Tibial artery (tissue), 4 donors: ENCODE data around the gene STON1.

Experiments
- DNase-seq, 2 donors: peaks; one replicate each; pipeline ENCODE4 v3.0.0-alpha.2; 2019
- H3K27ac ChIP-seq, 2 donors: fragments of 200-600 bp; sonication (generic) in 1 of 2; 1 replicate in 1 of 2; 2 replicates in 1 of 2; pipeline ENCODE4 v1.5.1; 2018 to 2019; ENCODE audit warnings: mild to moderate bottlenecking in 1 of 2
- H3K27me3 ChIP-seq, 2 donors: fragments of 200-600 bp; sonication (generic) in 1 of 2; one replicate each; pipeline versions ENCODE4 v1.5.1 to v1.6.0; 2016 to 2019
- H3K36me3 ChIP-seq, 3 donors: fragments of 200-600 bp; sonication (generic) in 2 of 3; one replicate each; pipeline ENCODE4 v1.5.1; 2016 to 2019; ENCODE audit warnings: mild to moderate bottlenecking in 2 of 3
- H3K4me1 ChIP-seq, 4 donors: fragments of 200-600 bp; sonication (generic) in 2 of 4; 1 replicate in 3 of 4; 2 replicates in 1 of 4; pipeline ENCODE4 v1.5.1; 2016 to 2019
- H3K4me3 ChIP-seq, 2 donors: fragments of 200-600 bp; sonication (generic) in 1 of 2; 1 replicate in 1 of 2; 2 replicates in 1 of 2; pipeline ENCODE4 v1.5.1; 2018 to 2019; ENCODE audit warnings: mild to moderate bottlenecking in 2 of 2
- H3K9me3 ChIP-seq, 3 donors: fragments of 200-600 bp; sonication (generic) in 1 of 3; one replicate each; pipeline ENCODE4 v1.5.1; 2016 to 2019
- CTCF ChIP-seq, 2 experiments: fragments of 200-600 bp in 1 of 2; fragments of 450-650 bp in 1 of 2; IDR thresholded peaks; one replicate each; pipeline ENCODE4 v1.5.1; 2017 to 2019; ENCODE audit warnings: antibody characterized with exemption in 2 of 2, mild to moderate bottlenecking in 1 of 2, moderate library complexity in 1 of 2
- intact Hi-C: fragments of 100-400 bp; cut with DNase I; formaldehyde crosslinking; loops from one replicate; pipeline ENCODE4 v1.15.0; 2023; ENCODE audit warnings: low total_unique reads

STON1 gene

GRCh38 chr2:48587560-48587959 lies 57.6 kb downstream of the STON1 start:
- intact Hi-C loops = no loop called here
- H3K36me3 ChIP-seq = peaks cover 0 to 14% (median 0%) of the 10 kb centered on the region in 3 donors
- H3K4me1 ChIP-seq = no peaks in the 10 kb centered on the region
- no peak overlapping the region for H3K4me3 ChIP-seq
- no peak for TF ChIP-seq CTCF (IDR thresholded peaks at IDR 0.05)
- no peak overlapping the region for H3K27ac ChIP-seq
- no peaks in the 10 kb centered on the region for H3K9me3 ChIP-seq
- DNase-seq = no peak
- H3K27me3 ChIP-seq = no peaks in the 10 kb centered on the region

- no peak for TF ChIP-seq CTCF (IDR thresholded peaks at IDR 0.05)
- no peak overlapping the region for H3K27ac ChIP-seq
- no peak for DNase-seq
These were observed 58.0 kb downstream of the STON1 start for GRCh38 chr2:48587961-48588360.

GRCh38 chr2:48588745-48589144 lies 58.8 kb downstream of the STON1 start:
- no peak for DNase-seq
- H3K27me3 ChIP-seq = no peaks in the 10 kb centered on the region
- peaks cover under 1 to 14% (median 5%) of the 10 kb centered on the region in 3 donors for H3K36me3 ChIP-seq
- intact Hi-C loops = no loop called here
- no peaks in the 10 kb centered on the region for H3K4me1 ChIP-seq
- no peak overlapping the region for H3K27ac ChIP-seq
- no peak overlapping the region for H3K4me3 ChIP-seq
- TF ChIP-seq CTCF (IDR thresholded peaks at IDR 0.05) = no peak
- H3K9me3 ChIP-seq = no peaks in the 10 kb centered on the region

More at GRCh38 chr2:48587961-48588360, 58.0 kb downstream of the STON1 start:
- H3K4me3 ChIP-seq = no peak overlapping the region
- H3K27me3 ChIP-seq = no peaks in the 10 kb centered on the region
- intact Hi-C loops = no loop called here
- H3K4me1 ChIP-seq = no peaks in the 10 kb centered on the region
- no peaks in the 10 kb centered on the region for H3K9me3 ChIP-seq
- peaks cover 0 to 14% (median 0%) of the 10 kb centered on the region in 3 donors for H3K36me3 ChIP-seq

DNA sequence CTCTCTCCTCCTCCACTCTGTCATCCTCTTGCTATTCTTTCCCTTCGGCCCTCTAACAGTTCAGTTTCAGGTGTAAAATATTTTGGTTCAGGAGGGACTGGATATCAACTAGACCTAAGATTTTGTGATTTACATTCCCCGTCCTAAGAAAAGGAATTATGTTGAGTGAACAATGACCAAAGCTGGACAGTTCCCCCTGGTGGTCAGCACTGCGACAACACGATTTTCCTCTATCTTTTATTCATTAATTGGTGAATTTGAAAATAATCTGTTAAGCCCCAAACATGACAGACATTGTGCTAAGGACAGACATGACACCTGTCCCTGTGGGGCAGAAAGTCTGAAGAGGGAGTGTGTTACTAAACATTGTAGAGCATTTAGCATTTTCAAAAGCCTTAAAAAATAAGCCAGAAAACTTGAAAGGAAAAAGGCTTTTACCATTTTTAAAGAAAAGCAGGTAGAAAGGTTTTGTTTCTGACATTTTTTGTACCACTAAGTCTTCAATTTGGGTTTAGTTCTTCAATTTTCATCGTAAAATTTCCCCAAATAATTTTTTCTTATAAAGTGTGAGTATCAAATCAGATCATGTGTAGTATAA lies 59.3 kb downstream of the STON1 start:
- no peaks in the 10 kb centered on the region for H3K9me3 ChIP-seq

DNA sequence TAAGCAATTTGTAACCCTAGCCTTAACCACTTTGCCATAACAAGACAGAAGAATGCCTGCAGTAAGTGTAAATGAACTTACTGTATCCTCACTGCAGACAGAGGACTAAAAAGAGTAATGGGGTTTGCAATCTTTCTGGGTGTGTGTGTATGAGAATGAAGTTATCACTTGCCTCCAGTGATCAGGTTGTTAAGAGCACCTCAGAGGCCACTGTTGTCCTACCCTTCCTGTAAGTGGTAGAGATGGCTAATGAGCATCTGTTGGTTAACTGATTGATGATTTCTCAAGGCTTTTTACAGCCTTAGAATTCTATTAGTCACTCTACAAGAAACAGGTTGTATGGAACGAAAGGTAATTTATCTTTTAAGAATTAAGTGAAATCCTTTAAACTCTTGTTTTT lies 60.1 kb downstream of the STON1 start:
- Histone ChIP-seq H3K36me3 (peaks cover 4 to 17% (median 11%) of the 10 kb centered on the region in 3 donors), H3K4me3 (no peak overlapping the region), H3K27me3 (no peaks in the 10 kb centered on the region), H3K9me3 (no peaks in the 10 kb centered on the region), H3K4me1 (no peaks in the 10 kb centered on the region), H3K27ac (no peak overlapping the region)
- DNase-seq = no peak
- intact Hi-C loops = no loop called here
- TF ChIP-seq CTCF (IDR thresholded peaks at IDR 0.05) = no peak

More for the DNA sequence above, 59.3 kb downstream of the STON1 start:
- peak in 1 of 2 donors; percentile 31 for DNase-seq
- intact Hi-C loops = no loop called here
- TF ChIP-seq CTCF (IDR thresholded peaks at IDR 0.05) = peak; percentile 60 to 65
- Histone ChIP-seq H3K36me3 (peaks cover 4 to 17% (median 10%) of the 10 kb centered on the region in 3 donors), H3K4me3 (no peak overlapping the region), H3K27me3 (no peaks in the 10 kb centered on the region), H3K4me1 (no peaks in the 10 kb centered on the region), H3K27ac (no peak overlapping the region)
